Endodermal cell (in vitro differentiated cells): ENCODE data around the gene GTPBP10. TPM values are rescaled to one million over a fixed set of nuclear protein-coding genes. Genes with fewer than 3 reads are reported as not detected.
"Not testable (repeated sequence)": the region's sequence is repeated elsewhere in the genome, so short reads cannot be mapped to it uniquely, and the experiment has no call there.

Experiments used
- DNase-seq: peaks from one replicate; pipeline ENCODE4 v3.0.0-alpha.2; 2017
- H3K27ac ChIP-seq: 2 replicates; pipeline ENCODE4 v1.5.1; 2013; ENCODE audit warnings: mild to moderate bottlenecking, low read depth, low read length, moderate library complexity
- H3K27me3 ChIP-seq: 2 replicates; pipeline ENCODE4 v1.6.1; 2013; ENCODE audit warnings: mild to moderate bottlenecking, low read length, moderate library complexity; ENCODE audit not compliant: insufficient read depth, control insufficient read depth, poor library complexity, severe bottlenecking
- H3K36me3 ChIP-seq: 2 replicates; pipeline ENCODE4 v1.7.0; 2013; ENCODE audit warnings: mild to moderate bottlenecking, low read length, moderate library complexity; ENCODE audit not compliant: control insufficient read depth, insufficient read depth
- H3K4me1 ChIP-seq: one replicate; pipeline ENCODE4 v1.7.0; 2013; ENCODE audit warnings: low read length; ENCODE audit not compliant: control insufficient read depth, insufficient read depth
- H3K4me3 ChIP-seq: 2 replicates; pipeline ENCODE4 v1.5.1; 2013; ENCODE audit warnings: mild to moderate bottlenecking, low read length, moderate library complexity
- H3K9ac ChIP-seq: 2 replicates; pipeline ENCODE4 v1.6.1; 2013; ENCODE audit warnings: mild to moderate bottlenecking, low read length, moderate library complexity; ENCODE audit not compliant: poor library complexity, severe bottlenecking; ENCODE audit errors: extremely low read depth
- H3K9me3 ChIP-seq: 2 replicates; pipeline ENCODE4 v1.6.1; 2013; ENCODE audit warnings: mild to moderate bottlenecking, low read length, moderate library complexity; ENCODE audit not compliant: control insufficient read depth
- H3K27ac Mint-ChIP-seq: 2 replicates; pipeline ENCODE4 v1.8.0; 2020; ENCODE audit warnings: mixed read lengths
- H3K27me3 Mint-ChIP-seq: 2 replicates; pipeline ENCODE4 v1.8.0; 2021; ENCODE audit warnings: mild to moderate bottlenecking, mixed read lengths; ENCODE audit not compliant: insufficient read depth
- H3K36me3 Mint-ChIP-seq: 2 replicates; pipeline ENCODE4 v1.8.0; 2020; ENCODE audit warnings: low read depth, mixed read lengths
- H3K4me1 Mint-ChIP-seq: 2 replicates; pipeline ENCODE4 v1.8.0; 2020; ENCODE audit warnings: mixed read lengths
- H3K4me3 Mint-ChIP-seq: 2 replicates; pipeline ENCODE4 v1.8.0; 2020; ENCODE audit warnings: mild to moderate bottlenecking, moderate library complexity, mixed read lengths
- H3K9me3 Mint-ChIP-seq: 2 replicates; pipeline ENCODE4 v1.8.0; 2020; ENCODE audit warnings: mild to moderate bottlenecking, mixed read lengths
- CTCF ChIP-seq: fragments of 200-600 bp; sonication (generic); conservative IDR thresholded peaks from 2 replicates; pipeline ENCODE4 v1.5.0; 2021; ENCODE audit warnings: antibody characterized with exemption, mild to moderate bottlenecking
- WGBS, 2 experiments: methylation state at CpG; one replicate each; pipeline versions ENCODE4 v1.1.5 to v1.1.7; 2013; ENCODE audit warnings: missing lambda C conversion rate in 2 of 2, mixed read lengths in 1 of 2; ENCODE audit not compliant: insufficient coverage in 1 of 2, insufficient read length in 1 of 2; 5-methylcytosine and 5-hydroxymethylcytosine counted together
- total RNA-seq, 2 donors: library from RNA; stranded (reverse); fragmentation: NEBNext Ultra II Directional in 1 of 2; extraction: Animal tissue kit (Norgen Biotek cat#: 25700) in 1 of 2; gene quantifications; 2 replicates in 1 of 2; 3 replicates in 1 of 2; pipeline ENCODE4 v1.2.1, GENCODE V29; 2021

Gene GTPBP10
- total RNA-seq, 2 donors from 2014 or later: 24.5 to 26.3 TPM

GRCh38 chr7:90349305-90349704 is 2.8 kb downstream of the GTPBP10 start:
- Mint-ChIP-seq H3K4me1 (peaks cover 13% of the 10 kb centered on the region), H3K4me3 (no peak overlapping the region), H3K27me3 (no peaks in the 10 kb centered on the region), H3K27ac (peak overlapping the region; percentile 71), H3K36me3 (peaks cover 6% of the 10 kb centered on the region), H3K9me3 (no peaks in the 10 kb centered on the region)
- H3K9ac ChIP-seq: no peak overlapping the region
- no peaks in the 10 kb centered on the region for H3K27me3 ChIP-seq
- H3K9me3 ChIP-seq: peaks cover 7% of the 10 kb centered on the region
- peaks cover 14% of the 10 kb centered on the region for H3K36me3 ChIP-seq
- 62 to 89% methylated on average over 2 to 4 of the region's 4 CpGs for WGBS, 2 experiments
- TF ChIP-seq CTCF: no peak
- DNase-seq: no peak
- no peaks in the 10 kb centered on the region for H3K4me1 ChIP-seq
- no peak overlapping the region for H3K27ac ChIP-seq
- H3K4me3 ChIP-seq: peak overlapping the region; percentile 58

GRCh38 chr7:90350032-90350431 is 3.5 kb downstream of the GTPBP10 start:
- H3K27me3 ChIP-seq, H3K9me3 Mint-ChIP-seq, DNase-seq, H3K27ac ChIP-seq, H3K27ac Mint-ChIP-seq, H3K4me3 Mint-ChIP-seq, H3K9me3 ChIP-seq, H3K27me3 Mint-ChIP-seq, H3K36me3 Mint-ChIP-seq, H3K4me3 ChIP-seq, H3K9ac ChIP-seq, H3K4me1 ChIP-seq: not testable (repeated sequence)
- WGBS, 2 experiments: 93 to 100% methylated on average over 1 to 3 of the region's 3 CpGs
- H3K4me1 Mint-ChIP-seq: peaks cover 13% of the 10 kb centered on the region
- peaks cover 21% of the 10 kb centered on the region for H3K36me3 ChIP-seq

GRCh38 chr7:90351987-90352386 is 5.5 kb downstream of the GTPBP10 start:
- peaks cover 10% of the 10 kb centered on the region for H3K4me1 Mint-ChIP-seq
- Histone ChIP-seq H3K9ac (no peak overlapping the region), H3K27me3 (no peaks in the 10 kb centered on the region), H3K9me3 (peaks cover 10% of the 10 kb centered on the region), H3K4me3 (no peak overlapping the region), H3K27ac (no peak overlapping the region), H3K36me3 (peaks cover 40% of the 10 kb centered on the region), H3K4me1 (no peaks in the 10 kb centered on the region)
- peaks cover 23% of the 10 kb centered on the region for H3K36me3 Mint-ChIP-seq
- no peaks in the 10 kb centered on the region for H3K27me3 Mint-ChIP-seq
- no peak for DNase-seq
- no peaks in the 10 kb centered on the region for H3K9me3 Mint-ChIP-seq
- H3K4me3 Mint-ChIP-seq: no peak overlapping the region
- no peak overlapping the region for H3K27ac Mint-ChIP-seq
- no peak for TF ChIP-seq CTCF

DNA sequence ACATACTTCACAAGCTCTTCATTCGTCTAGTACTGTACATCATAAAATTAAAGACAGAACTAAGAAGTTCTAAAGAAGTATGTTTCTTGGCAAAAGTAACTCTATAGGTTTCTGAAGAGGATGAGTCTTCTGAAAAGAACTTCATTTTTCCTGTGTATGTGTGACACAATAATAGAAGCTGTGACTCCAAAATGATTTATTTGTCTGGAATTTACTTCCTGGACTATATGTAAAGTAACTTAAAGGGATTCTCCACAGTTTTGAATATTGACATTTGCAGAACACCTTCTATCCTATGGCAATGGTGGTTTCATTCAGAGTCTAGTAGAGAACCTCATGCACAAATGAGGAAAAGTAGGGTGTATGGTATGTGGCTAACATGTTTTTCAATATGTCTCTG is 36.9 kb downstream of the GTPBP10 start:
- DNase-seq: no peak
- no peak overlapping the region for H3K27ac ChIP-seq
- TF ChIP-seq CTCF: no peak
- Mint-ChIP-seq H3K4me1 (no peaks in the 10 kb centered on the region), H3K36me3 (peaks cover 60% of the 10 kb centered on the region), H3K27me3 (no peaks in the 10 kb centered on the region), H3K27ac (no peak overlapping the region), H3K9me3 (no peaks in the 10 kb centered on the region), H3K4me3 (no peak overlapping the region)
- H3K4me1 ChIP-seq: no peaks in the 10 kb centered on the region
- H3K4me3 ChIP-seq: no peak overlapping the region
- H3K9ac ChIP-seq: no peak overlapping the region
- H3K9me3 ChIP-seq: peaks cover 7% of the 10 kb centered on the region
- no peaks in the 10 kb centered on the region for H3K27me3 ChIP-seq
- peaks cover 74% of the 10 kb centered on the region for H3K36me3 ChIP-seq
- 100% methylated on average over 1 of the region's 1 CpG; no CpG with 5 or more reads in 1 of the 2 experiments for WGBS, 2 experiments
